ENCODE data around the gene ZNF560.

Gene ZNF560

DNA sequence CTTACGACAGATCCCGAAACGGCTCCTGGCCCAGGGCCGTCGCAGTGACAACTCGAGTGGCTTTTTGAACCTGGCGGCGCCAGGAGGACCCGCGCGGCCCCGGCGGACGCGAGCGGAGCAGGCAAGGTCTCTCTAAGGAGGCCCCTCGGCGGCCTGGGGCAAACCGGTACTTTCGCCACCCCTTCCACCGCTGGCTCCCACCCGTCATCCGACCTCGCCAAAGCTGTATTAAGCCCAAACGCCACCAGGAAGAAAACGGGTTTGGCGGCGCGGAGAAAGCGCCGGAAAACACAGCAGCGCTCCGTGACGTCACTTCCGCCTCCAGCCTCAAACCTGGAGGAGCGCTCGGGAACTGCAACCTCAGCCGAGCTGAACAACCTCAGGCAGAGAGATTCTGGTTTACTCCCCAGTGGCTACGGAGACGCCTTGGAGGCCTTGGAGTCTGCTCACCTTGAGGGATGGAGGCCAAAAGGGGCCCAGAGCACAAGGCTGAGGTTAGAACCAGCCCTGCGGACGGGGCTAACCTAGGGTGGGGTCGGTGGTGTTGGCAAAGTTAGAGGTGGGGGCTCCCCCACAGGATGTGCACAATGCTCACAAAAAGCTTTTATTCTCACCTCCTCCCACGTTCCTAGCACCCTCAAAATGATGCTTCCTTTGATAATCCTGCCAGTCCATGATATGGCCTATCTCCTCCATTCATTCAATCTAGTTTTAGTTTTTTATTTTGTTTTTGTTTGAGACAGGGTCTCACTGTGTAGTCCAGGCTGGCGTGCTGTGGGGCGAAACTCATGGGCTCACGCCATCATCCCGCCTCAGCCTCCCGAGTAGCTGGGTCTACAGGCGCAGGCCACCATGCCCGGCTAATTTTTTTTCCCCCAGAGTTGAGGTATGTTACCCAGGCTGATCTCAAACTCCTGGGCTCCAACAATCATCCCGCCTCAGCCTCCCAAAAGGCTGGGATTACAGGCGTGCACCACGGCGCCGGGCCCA is 62.8 kb downstream of the ZNF560 start, which contains the start of gene ZNF266:
Gene ZNF266, minus strand, starts transcription at position 295 of the 990 bp plus-strand sequence. CDS start 15,484 bp downstream, outside the sequence.
- DNase-seq (ENCODE audit: low spot score), result peak; percentile 95

DNA sequence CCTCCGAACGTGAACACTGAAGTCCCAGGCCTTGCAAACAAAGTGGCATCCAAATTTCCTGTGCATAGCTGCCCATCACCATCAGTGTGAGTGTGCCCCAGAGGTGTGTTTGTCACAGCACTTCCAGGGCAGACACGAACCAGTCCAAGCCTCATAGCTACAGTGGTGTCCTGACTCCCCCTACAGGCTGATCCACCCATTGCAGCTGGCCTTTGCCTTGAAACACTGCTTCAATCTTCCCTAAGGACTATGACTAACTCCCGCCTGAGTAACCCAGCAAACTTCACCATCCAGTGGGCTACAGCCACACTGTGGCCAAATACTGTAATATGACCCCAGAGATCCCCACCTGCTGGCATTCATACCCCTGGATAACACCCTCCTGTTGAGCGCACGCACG is 66.9 kb downstream of the ZNF560 start:
- DNase-seq (ENCODE audit: low spot score), result peak; percentile 28

DNA sequence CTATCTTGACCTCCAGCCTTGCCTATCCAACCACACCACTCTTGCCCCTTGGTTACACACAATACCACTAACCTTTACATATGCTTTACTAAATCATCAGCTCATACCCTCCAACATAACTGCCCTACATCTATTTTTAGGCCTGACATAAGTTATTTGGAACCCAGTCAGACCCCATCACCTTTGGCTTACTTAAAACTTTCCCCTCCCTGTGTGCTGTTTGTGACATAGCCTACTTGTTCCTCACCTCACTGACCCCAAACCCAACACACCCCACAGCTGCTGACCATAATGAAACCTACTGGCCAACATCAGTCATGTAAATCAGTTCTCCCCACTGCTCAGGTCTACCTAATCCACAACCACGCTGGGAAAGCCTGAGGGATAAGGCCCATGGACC is 68.0 kb downstream of the ZNF560 start:
- no peak for DNase-seq (ENCODE audit: low spot score)

DNA sequence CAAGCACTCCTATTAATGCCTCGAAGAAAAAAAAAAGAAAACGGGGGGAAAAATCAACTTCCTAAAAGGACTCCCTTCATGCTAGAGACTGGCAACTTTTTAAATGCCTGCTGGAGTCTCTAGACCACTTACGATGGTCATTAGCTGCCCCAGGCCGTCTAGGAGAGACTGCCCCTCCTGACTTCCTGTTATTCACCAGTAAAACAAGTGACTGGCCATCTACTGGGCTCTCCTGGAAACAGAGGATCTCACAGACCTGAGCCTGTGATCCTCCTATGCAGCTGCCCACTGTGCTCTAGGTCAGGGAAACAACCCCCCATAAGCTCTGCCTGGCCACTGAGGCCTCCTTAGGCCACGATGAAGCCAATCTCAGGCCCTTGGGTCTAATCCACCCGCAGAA is 70.5 kb downstream of the ZNF560 start:
- no peak for DNase-seq (ENCODE audit: low spot score)
